VCaP (cell line): ENCODE measurements around the gene C19orf67.

ENCODE experiments used
- H3K27ac ChIP-seq: fragments of 450-650 bp; 2 replicates; pipeline ENCODE4 v1.5.1; 2017
- CTCF ChIP-seq: fragments of 450-650 bp; conservative IDR thresholded peaks from 2 replicates; pipeline ENCODE4 v1.5.1; 2017; ENCODE audit warnings: mild to moderate bottlenecking, moderate library complexity

The C19orf67 gene

GRCh38 chr19:14107581-14108461, 22.2 kb upstream of the C19orf67 start:
- no peak for TF ChIP-seq CTCF
- H3K27ac ChIP-seq: no peak overlapping the region

- TF ChIP-seq CTCF: no peak
- no peak overlapping the region for H3K27ac ChIP-seq
Observed at GRCh38 chr19:14106840-14107239, 21.3 kb upstream of the C19orf67 start.

GRCh38 chr19:14105680-14106079, 20.1 kb upstream of the C19orf67 start:
- TF ChIP-seq CTCF: no peak
- H3K27ac ChIP-seq: no peak overlapping the region

GRCh38 chr19:14103310-14103709, 17.7 kb upstream of the C19orf67 start:
- no peak for TF ChIP-seq CTCF
- no peak overlapping the region for H3K27ac ChIP-seq

GRCh38 chr19:14102756-14103155, 17.2 kb upstream of the C19orf67 start:
- no peak for TF ChIP-seq CTCF
- no peak overlapping the region for H3K27ac ChIP-seq

- no peak overlapping the region for H3K27ac ChIP-seq
- no peak for TF ChIP-seq CTCF
Observed at GRCh38 chr19:14102102-14102696, 16.6 kb upstream of the C19orf67 start.

- TF ChIP-seq CTCF: no peak
- no peak overlapping the region for H3K27ac ChIP-seq
Observed at GRCh38 chr19:14101003-14101545, 15.5 kb upstream of the C19orf67 start.
